KOPT-K1 (cell line): Measurements from ENCODE around the gene RAP1B.

ENCODE experiments used
- H3K27ac ChIP-seq: fragments of 200-600 bp; sonication (generic); 2 replicates; pipeline ENCODE4 v1.5.1; 2016; ENCODE audit warnings: antibody characterized with exemption, mild to moderate bottlenecking, low read depth, low read length; ENCODE audit not compliant: poor library complexity, severe bottlenecking
- H3K36me3 ChIP-seq: fragments of 200-600 bp; sonication (generic); 2 replicates; pipeline ENCODE4 v1.5.1; 2017; ENCODE audit warnings: antibody characterized with exemption, mild to moderate bottlenecking, low read length, moderate library complexity; ENCODE audit not compliant: insufficient read depth
- H3K9me3 ChIP-seq: fragments of 200-600 bp; sonication (generic); 2 replicates; pipeline ENCODE4 v1.5.1; 2017; ENCODE audit warnings: antibody characterized with exemption, low read length, mild to moderate bottlenecking; ENCODE audit not compliant: insufficient read depth, poor library complexity, severe bottlenecking

The RAP1B gene

DNA sequence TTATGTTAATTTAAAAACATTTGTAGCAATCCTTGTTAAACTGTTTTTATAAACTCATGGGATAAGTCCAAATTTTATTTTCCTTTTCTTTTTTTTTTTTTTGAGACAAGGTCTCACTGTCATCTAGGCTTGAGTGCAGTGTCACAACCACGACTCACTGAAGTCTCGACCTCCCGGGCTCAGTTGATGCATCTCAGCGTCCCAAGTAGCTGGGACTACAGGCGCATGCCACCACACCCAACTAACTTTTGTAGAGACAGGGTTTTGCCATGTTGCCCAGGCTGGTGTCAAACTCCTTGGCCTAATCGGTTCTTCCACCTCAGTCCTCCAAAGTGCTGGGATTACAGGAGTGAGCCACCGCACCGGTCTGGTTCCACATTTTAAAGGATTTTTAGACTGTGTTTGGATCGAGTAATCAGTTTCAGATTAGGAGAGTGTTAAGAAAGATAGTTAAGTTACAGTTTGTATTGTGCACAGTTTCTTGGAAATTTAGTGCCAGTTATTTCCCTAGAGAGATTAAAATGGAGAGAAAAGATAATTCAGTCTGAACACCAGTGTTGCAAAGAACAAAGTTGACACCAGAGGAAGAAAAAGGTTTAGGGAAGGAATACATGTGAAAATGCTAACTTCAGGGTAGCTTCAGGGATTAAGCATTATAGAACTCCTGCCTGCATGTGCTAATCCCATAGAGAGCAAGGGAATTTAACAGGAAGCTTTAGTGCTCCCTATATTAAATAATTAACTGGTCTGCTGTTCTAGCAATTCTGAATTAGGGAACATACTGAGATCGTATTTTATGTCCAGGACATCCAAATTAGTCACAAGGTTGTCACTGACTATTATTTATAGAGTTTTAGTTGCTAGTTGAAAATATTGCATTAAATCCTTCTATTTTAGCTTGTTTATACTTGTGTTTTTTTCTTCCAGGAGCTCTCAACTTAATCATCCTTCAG lies 10.1 kb downstream of the RAP1B start:
- Histone ChIP-seq H3K9me3 (peaks cover 14% of the 10 kb centered on the region), H3K27ac (no peak overlapping the region), H3K36me3 (peaks cover 47% of the 10 kb centered on the region)

DNA sequence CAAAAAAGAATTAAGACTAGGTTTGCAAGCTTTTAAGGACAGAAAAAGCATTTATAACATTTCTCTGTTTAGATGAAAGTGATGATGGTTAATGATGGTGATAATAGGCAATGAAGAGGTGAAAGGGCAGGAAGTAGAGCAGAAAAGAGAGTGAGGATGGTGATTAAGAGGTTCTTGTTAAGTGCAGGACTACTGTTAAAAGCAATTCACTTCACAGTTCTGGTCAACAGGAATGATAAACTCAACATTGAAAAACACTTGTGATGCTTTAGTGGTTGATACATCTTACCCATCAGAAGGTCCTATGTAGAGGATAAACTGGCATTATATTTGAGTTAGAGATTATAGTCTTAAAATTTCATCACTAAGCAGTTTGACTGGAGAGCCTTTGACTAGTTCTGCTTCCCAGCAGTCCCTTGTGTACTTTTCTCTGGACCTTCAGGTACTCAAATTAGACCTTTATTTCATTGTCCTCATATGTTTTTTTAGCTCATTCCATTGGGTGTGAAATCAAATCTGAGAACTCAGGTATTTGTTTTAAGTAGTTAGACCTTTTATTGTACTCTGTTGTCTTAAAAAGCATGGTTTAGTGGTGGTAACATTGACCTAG lies 10.9 kb downstream of the RAP1B start:
- Histone ChIP-seq H3K27ac (no peak overlapping the region), H3K36me3 (peaks cover 55% of the 10 kb centered on the region)

GRCh38 chr12:68622250-68622649 lies 11.6 kb downstream of the RAP1B start:
- peaks cover 28% of the 10 kb centered on the region for H3K9me3 ChIP-seq
- H3K27ac ChIP-seq, result no peak overlapping the region
- peaks cover 61% of the 10 kb centered on the region for H3K36me3 ChIP-seq

More for the DNA sequence above, 10.9 kb downstream of the RAP1B start:
- peaks cover 22% of the 10 kb centered on the region for H3K9me3 ChIP-seq

GRCh38 chr12:68623059-68623458 lies 12.4 kb downstream of the RAP1B start:
- Histone ChIP-seq H3K27ac (no peak overlapping the region), H3K36me3 (peaks cover 65% of the 10 kb centered on the region), H3K9me3 (peaks cover 36% of the 10 kb centered on the region)

DNA sequence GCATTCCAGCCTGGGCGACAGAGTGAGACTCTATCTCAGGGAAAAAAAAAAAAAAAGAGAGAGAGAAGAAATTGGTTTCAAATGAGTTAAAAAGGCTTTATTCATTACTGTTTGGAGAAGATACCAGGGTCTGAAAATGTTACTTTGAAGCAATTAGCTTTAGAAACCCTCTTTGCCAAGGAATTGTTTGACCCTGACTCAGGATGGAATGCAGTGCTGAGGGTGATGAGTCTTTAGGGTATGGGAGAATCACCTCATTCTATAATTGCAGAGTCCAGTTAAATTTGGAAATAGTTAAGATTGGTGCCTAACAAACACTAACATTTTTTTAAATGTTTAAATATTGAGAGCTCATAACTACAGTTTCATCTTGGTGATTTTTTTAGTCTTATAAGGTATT lies 13.3 kb downstream of the RAP1B start:
- peaks cover 63% of the 10 kb centered on the region for H3K36me3 ChIP-seq
- no peak overlapping the region for H3K27ac ChIP-seq
- peaks cover 38% of the 10 kb centered on the region for H3K9me3 ChIP-seq

GRCh38 chr12:68624933-68625332 lies 14.2 kb downstream of the RAP1B start:
- no peak overlapping the region for H3K27ac ChIP-seq
- peaks cover 38% of the 10 kb centered on the region for H3K9me3 ChIP-seq
- H3K36me3 ChIP-seq, result peaks cover 65% of the 10 kb centered on the region

GRCh38 chr12:68627673-68628319 lies 17.1 kb downstream of the RAP1B start:
- no peak overlapping the region for H3K27ac ChIP-seq
- peaks cover 86% of the 10 kb centered on the region for H3K36me3 ChIP-seq
- H3K9me3 ChIP-seq, result peaks cover 38% of the 10 kb centered on the region

DNA sequence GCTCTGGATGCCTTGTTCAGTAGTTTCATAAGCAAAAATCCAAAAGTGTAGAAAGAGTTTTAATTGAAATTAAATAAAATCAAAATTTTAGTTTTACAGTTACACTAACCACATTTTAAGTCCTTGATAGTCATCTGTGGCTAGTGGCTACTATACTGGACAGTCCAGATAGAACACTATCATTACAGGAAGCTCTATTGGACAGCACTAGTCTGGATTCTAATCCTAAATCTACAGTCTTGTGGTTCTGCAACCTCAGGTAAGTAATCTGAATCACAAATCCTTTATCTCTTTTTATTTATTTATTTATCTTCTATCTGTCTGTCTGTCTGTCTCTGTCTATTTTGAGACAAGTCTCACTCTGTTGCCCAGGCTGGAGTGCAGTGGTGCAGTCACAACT lies 18.0 kb downstream of the RAP1B start:
- H3K9me3 ChIP-seq, result peaks cover 38% of the 10 kb centered on the region
- peaks cover 79% of the 10 kb centered on the region for H3K36me3 ChIP-seq
- no peak overlapping the region for H3K27ac ChIP-seq

GRCh38 chr12:68630050-68630449 lies 19.4 kb downstream of the RAP1B start:
- H3K27ac ChIP-seq, result no peak overlapping the region

GRCh38 chr12:68630598-68630997 lies 19.9 kb downstream of the RAP1B start:
- Histone ChIP-seq H3K36me3 (peaks cover 60% of the 10 kb centered on the region), H3K27ac (no peak overlapping the region)

More at GRCh38 chr12:68630050-68630449, 19.4 kb downstream of the RAP1B start:
- Histone ChIP-seq H3K36me3 (peaks cover 65% of the 10 kb centered on the region), H3K9me3 (peaks cover 32% of the 10 kb centered on the region)

GRCh38 chr12:68631227-68631626 lies 20.5 kb downstream of the RAP1B start:
- peaks cover 54% of the 10 kb centered on the region for H3K36me3 ChIP-seq
- H3K27ac ChIP-seq, result no peak overlapping the region
- peaks cover 20% of the 10 kb centered on the region for H3K9me3 ChIP-seq

More at GRCh38 chr12:68630598-68630997, 19.9 kb downstream of the RAP1B start:
- peaks cover 27% of the 10 kb centered on the region for H3K9me3 ChIP-seq

DNA sequence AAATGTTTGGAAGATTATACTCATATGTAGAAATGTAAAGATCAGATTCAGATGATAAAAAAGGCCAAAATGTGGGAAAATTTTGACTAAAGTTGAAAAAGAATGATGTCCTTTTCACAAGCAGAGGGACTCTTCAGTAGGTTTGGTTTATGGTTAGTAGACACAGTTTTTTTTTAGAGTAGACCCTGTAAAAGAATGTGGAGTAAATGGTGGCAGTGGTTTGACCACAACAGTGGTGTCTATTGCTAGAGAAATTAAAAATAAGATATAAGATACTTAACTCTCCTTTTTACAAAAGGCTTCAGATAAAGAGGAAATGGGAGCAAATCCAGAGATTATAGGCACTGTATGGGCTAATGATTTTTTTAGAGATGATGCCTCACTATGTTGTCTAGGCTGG lies 21.8 kb downstream of the RAP1B start:
- no peak overlapping the region for H3K27ac ChIP-seq
- peaks cover 51% of the 10 kb centered on the region for H3K36me3 ChIP-seq

GRCh38 chr12:68633614-68634558 lies 23.2 kb downstream of the RAP1B start:
- no peak overlapping the region for H3K27ac ChIP-seq
- H3K36me3 ChIP-seq, result peaks cover 42% of the 10 kb centered on the region
- no peaks in the 10 kb centered on the region for H3K9me3 ChIP-seq

More for the DNA sequence above, 21.8 kb downstream of the RAP1B start:
- H3K9me3 ChIP-seq, result peaks cover 8% of the 10 kb centered on the region

DNA sequence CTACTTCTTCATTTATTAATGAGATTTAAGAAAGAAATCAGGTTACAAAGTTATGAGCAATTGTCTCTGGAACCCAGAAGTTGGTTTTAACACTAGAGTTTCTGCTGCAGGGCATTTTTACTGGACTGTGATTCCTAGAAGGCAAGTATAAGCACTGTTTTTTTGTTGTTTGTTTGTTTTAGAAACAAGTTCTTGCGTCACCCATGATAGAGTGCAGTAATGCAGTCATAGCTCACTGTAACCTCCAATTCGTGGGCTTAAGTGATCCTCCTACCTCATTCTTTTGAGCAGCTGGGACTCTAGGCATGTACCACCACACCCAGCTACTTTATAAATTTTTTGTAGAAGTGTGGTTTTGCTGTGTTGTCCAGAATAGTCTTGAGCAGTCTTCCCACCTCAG lies 25.6 kb downstream of the RAP1B start:
- Histone ChIP-seq H3K9me3 (no peaks in the 10 kb centered on the region), H3K27ac (no peak overlapping the region), H3K36me3 (peaks cover 38% of the 10 kb centered on the region)
